HG02970 (cell line): ENCODE data around the gene ODAD2.
"Not testable (repeated sequence)": the region's sequence is repeated elsewhere in the genome, so short reads cannot be mapped to it uniquely, and the experiment has no call there.

Source experiments
- ATAC-seq: cut with Tn5 transposase; IDR thresholded peaks from one replicate; pipeline ENCODE4 v1.9.1; 2021; ENCODE audit warnings: mild to moderate bottlenecking, moderate library complexity, moderate number of reproducible peaks; ENCODE audit not compliant: unreplicated experiment, low FRiP score

ODAD2 gene

DNA sequence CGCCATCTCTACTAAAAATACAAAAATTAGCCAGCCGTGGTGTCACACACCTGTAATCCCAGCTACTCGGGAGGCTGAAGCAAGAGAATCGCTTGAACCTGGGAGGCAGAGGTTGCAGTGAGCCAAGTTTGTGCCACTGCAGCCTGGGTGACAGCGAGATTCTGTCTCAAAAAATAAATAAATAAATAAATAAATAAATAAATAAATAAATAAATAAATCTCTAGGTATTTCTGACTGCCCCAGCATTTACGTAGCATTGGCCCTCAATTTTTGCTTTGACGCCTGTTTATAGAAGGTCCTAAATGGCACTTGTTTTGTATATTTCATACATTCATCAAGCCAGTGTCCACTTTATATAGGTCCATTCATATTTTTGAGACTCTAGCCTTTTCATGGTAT is 28.9 kb downstream of the ODAD2 start:
- not testable (repeated sequence) for ATAC-seq

DNA sequence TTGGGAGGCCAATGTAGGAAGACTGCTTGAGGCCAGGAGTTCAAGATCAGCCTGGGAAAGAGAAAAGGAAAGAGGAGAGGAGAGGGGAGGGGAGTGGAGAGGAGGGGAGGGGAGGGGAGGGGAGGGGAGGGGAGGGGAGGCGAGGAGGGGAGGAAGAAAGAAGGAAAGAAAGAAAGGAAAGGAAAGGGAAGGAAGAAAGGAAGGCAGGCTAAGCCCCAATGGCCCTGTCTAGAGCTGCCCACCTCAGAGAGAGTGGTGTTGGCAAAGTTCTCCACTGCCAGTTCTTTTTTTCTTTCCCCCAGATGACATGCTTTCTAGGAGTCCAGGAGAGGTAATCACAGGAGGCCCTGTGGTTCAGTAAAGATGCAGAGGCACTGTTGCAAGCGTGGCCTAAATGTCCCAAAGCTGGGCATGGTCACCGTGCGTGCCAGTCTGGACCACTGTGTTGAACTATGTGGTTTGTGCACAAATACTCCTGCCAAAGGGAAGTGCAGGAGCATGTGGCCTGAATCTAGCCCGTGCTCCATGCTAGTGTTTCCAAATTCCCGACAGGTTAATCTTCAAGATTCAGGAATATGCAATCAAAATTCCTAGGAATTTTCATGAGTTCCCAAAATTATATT is 39.7 kb downstream of the ODAD2 start:
- ATAC-seq: no peak

DNA sequence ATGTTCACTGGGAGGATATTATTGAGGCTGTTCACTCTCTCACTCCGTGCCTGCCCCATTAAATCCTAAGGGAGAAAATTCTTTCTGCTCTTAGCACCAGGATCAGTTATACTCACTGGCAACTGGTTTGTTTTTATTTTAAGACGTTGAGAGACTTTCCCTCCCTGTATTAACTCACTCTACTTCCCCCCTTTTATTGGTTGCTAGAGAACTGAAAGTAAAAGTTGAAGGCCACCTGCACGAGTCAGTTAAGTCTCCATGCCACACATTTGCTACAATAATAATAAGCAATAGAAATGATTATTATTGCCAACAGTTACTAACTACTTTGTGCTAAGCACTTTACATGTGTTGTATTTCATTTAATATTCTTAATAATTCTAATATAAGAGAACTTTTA is 40.5 kb downstream of the ODAD2 start:
- ATAC-seq: peak; percentile 82

DNA sequence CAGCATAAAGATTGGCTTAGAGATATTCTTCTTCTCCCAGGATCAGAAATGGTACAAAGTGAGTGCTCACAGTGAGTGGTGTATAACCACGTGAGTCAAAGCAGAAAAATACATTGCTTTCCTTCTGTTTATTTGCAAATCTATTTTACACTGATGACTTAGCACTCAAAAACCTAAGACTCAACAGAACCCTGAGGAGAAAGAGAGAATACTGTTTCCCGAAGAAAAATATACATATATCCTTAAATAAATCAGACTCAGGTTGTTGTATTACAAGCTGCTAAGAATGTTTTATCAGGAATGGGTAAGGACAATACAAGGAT is 48.7 kb downstream of the ODAD2 start:
- no peak for ATAC-seq

DNA sequence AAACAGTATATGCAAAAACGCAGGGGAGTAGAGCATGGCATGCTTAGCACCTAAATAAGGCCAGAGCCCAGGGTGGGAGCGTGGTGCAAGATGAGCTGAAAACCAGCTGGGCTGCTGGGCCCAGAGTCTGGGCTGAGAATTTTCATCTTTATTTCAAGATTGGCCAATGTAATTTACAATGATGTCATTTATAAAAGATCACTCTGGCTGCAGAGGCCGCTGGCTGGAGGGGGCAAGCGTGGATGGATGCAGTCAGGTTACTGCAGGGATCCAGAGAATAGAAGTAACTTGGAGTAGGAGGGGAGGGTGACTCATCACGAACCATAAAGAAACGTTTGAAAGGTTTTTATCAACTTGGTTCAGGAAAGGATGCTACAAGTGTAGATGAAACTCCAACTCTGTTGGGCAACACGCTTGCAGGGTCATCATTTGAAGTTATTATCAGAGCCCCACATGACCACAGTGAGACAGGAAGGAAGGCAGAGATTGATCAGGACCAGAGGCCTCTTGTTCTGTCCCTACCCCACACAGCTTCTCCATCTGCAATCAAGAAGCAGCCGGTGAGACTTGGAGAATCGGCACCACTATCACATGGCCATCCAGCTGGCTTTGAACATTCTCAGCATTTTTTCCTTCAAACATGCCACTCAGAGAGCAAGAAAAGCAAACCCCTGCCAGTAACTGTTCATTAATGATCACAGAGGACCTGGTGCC is 49.2 kb downstream of the ODAD2 start:
- no peak for ATAC-seq

DNA sequence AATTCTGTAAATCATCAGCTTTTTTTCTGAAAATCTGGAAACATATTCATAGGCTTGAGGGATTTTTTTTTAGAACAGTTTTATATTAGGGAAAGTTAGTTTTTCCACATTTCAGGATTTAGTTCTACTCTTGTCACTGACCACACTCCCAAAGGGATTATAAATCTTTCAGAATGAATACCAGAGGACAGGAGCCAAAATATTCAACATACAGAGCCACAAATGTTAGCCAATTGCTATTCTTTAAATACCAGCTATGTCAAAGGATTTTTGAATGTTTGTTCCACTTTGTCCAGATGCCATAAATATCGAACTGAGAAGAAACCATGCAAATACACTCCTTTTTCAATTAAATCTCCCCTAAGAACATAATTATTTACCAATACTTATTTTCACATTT is 50.7 kb downstream of the ODAD2 start:
- ATAC-seq: no peak

DNA sequence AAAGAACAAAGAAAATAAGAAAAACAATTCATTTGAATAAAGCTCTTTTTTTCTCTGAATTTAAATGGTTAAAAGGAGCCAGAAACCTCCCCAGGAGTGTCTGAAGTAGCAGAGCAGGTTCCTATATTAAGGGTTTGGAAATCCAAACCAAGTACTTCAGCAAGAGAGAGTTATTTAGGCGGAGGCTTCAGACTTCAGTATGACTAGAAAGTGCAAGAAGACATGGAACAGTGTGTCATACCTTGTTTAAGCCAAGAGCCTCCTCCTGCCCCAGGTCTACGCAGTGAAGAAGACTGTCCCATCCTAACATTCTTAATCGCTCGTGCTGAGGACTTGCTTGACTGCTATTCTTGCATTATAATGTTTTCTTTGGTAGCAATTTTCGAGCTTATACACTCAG is 51.3 kb downstream of the ODAD2 start:
- ATAC-seq: no peak

DNA sequence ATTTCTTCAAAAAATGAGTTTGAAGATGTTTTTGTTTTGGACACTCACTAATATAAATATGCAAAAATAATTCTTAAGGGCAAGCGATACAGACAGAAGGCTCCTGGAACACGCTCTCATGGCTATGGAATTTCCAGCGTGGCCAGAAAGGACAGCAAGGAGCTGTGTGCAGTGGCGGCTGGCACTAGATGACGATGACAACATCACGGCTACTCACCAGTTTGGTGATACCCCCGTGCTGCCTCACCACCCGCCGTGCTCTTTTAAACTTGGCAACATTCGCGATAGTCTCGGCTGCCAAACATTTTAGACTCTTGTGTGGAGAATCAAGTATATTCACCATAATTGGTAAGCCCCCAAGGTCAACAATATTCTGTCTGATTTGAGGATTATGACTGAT is 54.9 kb downstream of the ODAD2 start:
- ATAC-seq: no peak

DNA sequence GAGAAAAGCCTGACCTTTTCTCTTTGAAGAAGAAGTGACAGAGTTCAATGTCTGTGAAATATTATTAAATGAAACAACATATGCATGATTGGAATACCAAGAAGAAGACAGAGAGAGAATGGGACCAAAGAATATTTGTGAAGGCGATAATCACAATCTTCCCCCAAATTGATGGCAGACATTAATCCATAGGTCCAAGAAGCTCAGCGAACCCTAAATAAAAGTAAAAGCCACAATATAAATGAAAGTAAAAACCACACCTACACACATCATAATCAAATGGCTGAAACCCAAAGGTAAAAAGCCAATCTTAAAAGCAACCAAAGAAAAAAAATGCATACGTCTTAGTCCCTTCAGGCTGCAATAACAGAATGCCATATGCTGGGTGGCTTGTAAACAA is 84.0 kb downstream of the ODAD2 start:
- no peak for ATAC-seq

DNA sequence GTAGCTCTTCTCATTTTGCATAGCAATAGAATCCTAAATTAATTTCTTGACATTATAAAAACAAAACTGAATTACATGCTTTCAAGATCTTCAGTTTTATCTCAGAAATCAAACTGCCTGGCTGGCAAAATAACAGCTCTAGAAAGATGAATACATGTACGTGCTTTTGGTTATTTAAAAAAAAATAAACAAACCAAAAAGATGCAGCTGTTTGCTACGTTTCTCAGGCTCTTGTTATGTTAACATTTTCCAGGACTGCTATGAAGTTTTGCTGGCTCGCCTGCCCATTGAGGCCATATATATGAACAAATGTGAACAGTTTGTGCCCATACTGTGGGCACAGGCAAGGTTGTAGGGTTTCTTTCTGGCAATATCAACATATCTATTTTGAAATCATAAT is 86.6 kb downstream of the ODAD2 start:
- no peak for ATAC-seq

DNA sequence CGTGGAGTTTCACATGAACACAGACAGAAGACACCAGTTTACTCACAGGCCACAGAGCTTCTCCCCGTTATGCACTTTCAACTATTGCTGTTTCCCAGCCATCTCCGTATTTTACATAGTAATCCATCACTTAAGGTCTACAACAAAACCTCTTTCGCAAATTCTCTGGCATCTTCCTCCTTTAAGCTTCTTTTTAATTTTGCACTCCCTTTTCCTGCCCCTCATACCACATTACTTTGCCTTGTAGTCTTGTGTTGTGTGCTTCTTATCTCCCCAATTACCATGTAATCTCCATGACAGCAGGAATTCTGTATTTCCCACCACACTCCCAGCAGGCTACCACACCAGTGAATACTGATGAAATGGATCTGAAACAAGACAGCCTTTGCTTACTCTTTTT is 87.3 kb downstream of the ODAD2 start:
- no peak for ATAC-seq

DNA sequence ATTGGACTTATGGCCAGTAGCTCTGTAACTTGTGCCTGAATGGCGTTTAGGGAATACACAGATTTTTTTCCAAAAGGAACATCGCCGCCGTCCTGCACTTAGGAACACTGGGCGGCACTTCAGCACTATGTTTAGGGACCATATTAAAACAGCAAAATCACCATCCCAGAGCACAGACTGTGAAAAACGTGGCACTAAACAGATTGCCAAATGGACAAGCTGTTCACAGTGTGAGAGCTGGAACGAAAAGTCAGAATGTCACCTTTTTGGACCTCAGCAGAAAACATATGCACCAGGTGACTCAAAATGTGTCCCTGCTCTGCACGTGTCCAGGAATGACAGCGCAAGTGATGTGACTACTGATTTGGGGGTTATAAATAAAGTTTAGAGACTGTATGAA is 87.9 kb downstream of the ODAD2 start:
- no peak for ATAC-seq

DNA sequence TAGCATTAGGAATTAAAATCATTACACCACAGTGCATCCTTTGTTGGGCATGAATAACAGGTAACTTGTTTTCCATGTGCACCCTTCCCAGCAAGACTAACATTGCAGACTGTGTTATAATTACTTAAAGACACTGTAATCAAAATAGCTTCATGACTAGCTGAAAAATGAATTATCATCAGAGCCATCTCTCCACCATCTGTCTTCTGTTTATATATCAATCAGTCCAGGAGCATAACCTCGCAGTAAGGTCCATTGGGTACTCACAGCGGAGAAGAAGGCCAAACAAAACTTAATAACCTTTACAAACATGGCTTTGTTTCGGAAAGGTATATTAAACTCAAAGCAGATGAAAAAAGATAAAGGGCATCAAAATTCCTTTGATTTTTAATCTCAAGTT is 90.6 kb downstream of the ODAD2 start:
- ATAC-seq: no peak

DNA sequence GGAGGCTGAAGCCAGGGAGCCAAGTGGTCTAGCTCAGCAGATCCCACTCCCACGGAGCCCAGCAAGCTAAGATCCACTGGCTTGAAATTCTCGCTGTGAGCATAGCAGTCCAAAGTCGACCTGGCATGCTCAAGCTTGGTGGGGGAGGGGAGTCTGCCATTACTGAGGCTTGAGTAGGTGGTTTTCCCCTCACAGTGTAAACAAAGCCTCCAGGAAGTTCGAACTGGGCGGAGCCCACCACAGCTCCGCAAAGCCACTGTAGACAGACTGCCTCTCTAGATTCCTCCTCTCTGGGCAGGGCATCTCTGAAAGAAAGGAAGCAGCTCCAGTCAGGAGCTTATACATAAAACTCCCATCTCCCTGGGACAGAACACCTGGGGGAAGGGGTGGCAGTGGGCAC is 99.4 kb downstream of the ODAD2 start:
- ATAC-seq: not testable (repeated sequence)

DNA sequence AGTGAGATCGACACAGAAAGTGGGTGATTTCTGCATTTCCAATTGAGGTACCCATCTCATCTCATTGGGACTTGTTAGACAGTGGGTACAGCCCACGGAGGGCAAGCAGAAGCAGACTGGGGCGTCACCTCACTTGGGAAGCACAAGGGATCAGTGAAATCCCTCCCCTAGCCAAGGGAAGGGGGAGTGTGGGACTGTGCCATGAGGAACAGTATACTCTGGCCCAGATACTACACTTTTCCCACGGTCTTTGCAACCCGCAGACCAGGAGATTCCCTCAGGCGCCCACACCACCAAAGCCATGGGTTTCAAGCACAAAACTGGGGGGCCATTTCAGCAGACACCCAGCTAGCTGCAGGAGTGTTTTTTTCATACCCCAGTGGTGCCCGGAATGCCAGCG is 99.8 kb downstream of the ODAD2 start:
- ATAC-seq: no peak

DNA sequence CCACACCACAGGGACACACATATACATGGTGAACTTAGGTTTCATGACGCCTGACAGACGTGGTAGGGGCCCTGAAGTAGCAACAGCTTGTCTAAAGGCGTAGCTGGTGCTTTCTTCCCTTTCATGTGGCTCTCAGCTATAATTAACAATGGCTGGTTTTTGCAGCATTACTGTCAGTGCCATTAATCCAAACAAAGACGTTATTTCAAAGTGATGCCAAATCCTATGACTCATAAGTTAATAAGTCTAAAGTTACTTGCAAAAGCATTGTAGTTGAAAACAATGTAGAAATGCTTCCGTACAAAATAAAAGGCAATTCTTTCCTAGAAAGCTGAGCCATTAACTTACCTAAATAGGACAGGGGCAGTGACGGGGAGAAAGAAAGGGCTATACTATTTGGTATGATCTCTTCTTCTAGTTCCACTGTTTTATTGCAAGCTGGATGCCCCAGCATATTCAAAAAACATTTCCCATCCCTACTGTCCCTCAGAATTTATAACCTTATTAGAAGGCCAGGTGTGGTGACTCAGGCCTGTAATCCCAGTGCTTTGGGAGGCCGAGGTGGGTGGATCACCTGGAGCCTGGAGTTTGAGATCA is 105.4 kb downstream of the ODAD2 start:
- no peak for ATAC-seq

DNA sequence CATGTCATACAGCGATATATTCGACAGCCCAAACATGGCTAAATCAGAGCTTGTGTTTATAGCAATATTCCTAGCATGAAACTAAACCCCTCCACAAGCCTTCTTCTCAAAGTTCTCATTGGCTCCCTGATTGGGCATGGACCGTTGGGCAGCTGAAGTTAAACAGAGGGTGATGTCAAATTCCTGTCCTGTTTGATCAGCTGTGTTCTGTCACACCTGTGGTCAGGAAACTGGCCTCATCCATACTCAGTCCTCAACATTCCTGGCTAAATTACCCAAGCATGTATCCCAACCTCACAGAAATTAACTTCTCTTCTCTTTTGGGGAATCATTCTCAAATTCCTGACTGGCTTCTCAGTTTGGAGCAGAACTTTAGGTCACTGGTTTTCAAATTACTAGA is 107.9 kb downstream of the ODAD2 start:
- no peak for ATAC-seq

DNA sequence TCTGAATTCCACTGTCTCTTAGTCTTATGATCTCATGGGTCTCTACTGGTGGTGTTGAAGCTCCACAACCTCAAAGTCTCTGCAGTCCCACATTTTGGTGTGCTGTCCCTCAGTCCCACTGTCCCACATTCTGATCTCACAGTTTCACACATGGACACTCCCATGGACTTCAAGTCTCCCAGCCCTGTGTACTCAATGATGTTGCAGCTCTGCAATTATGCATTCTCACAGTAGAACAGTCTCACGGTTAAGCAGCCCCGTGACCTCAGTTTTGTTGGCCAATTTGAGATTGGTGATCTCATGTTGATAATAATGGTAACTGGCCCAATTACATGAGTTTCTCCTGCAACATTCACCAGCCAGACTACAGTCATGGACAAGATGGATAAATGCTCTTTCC is 109.4 kb downstream of the ODAD2 start:
- no peak for ATAC-seq

DNA sequence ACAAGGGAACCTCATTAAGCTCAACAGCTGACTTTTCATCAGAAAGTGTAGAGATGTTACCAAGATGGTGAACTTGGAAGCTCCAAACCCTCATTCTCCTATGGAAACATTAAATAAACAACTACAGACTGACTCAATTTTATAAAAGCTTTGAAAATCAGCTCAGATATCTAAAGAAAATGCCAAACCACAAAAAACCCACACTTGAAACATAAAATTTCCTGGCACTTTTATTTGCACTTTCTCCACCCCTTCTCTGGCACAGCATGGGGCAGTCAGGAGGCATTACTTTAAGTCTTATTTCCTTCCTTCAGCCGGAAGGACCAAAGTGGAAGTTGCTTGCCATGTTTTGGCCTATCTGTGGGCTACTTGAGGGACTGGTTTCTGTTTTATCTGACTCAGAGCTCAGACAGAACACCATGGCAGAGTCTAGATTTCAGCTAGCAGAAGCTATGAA is 114.7 kb downstream of the ODAD2 start:
- ATAC-seq: no peak

DNA sequence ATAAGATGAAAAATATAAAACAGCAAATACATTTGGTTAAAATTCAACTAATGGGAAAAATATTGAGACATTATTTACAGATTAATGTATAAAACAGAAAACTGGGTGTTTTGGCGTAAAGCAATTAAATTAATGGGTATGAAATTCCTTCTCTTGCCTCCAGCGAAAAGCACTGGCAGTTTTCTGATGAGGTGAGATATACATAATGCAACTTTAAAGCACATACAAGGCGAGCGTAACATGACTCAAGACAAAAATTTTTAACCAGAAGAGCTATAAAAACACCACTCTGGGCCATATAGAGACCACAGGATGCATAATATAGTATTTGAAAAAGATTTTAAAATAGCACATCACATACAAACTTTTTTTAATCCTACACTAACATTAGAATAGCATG is 120.6 kb downstream of the ODAD2 start:
- ATAC-seq: no peak

DNA sequence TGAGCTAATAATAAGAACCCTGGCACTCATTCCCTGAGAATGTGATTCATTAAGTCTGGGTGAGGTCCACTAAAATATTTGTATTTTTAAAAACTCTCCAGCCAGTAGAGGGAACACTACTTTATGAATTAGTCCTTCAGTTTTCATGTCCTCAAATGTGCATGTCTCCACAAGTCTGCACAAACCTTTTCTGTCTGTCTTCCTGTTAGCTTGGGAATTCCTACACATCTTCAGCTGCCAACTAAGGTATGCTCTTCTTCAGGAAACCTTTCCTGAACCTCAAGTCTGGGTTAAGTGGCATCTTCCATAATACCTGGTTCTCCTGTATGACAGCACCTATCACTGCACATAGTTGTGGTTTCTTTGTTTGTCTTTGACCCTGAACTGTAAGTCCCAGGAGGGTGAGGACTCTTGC is 133.7 kb downstream of the ODAD2 start:
- no peak for ATAC-seq

DNA sequence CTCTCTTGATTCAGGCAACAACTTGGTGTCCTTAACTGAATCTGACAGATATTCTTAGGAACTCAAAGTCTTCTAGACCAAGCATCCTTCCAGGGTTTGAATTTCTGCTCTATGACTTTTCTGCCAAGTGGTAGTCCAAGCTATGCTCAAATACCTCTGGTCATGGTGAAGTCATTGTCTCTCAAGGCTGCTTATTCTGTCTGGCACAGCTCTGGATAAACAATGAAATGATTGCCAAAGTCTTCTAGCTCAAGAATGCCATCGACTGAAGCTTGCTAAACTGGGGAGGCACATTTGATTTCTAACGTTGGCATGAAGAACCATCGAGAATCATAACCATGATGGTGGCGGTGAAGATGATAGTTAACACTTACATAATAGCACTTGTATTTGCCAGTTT is 137.1 kb downstream of the ODAD2 start:
- ATAC-seq: no peak
